Measurements from ENCODE around the gene TRIM31.

The TRIM31 gene

DNA sequence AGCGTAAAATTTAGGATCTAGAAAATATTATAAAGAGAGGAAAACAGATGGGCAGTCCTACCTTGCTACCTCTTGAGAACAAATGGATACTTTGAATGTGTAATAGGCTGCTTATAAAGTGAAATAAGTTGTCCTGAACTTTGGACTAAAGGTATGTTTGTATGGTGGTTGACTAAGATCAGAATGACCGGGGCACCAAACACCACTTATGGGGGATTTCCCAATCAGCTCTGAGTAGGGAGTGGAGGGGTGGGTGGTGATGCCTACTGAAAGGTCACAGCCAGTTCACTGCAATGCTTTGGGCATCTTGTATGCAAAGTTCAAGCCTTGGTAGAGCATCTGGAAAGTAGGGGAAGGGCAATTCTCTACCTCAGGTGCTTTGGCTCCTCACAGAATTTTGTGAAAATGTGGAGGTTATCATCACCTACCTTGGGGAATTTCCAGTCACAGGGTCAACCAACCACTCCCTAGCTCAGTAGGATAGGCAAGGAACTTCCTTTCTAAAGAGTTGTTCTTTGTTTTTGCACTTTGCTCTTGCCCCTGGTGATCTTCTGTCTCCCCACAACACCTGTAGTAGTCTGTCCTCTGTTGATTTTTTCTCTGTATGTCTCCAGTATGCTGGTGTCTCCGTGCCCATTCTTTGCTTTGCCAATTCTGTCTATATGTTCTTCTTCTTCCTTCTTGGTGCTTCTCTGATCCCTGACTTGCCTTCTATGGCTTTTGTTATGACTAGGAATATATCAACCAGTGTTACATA lies at the start of gene TRIM31:
Gene TRIM31 (minus strand): TSS at position 88 of the 757 bp plus-strand sequence. CDS start 285 bp downstream, outside the sequence.
- no peak for DNase-seq

- DNase-seq: no peak
Measured at GRCh38 chr6:30162265-30163089, 49.6 kb upstream of the TRIM31 start.

- DNase-seq: no peak
Measured at GRCh38 chr6:30160785-30161531, 48.1 kb upstream of the TRIM31 start, which contains the start of gene TRIM10. TRIM10 (minus strand) TSS chr6:30161211; CDS start chr6:30160858, 353 bp downstream.

- no peak for DNase-seq
Measured at GRCh38 chr6:30160008-30160784, 47.3 kb upstream of the TRIM31 start.

GRCh38 chr6:30158475-30159040 lies 45.7 kb upstream of the TRIM31 start:
- no peak for DNase-seq

DNA sequence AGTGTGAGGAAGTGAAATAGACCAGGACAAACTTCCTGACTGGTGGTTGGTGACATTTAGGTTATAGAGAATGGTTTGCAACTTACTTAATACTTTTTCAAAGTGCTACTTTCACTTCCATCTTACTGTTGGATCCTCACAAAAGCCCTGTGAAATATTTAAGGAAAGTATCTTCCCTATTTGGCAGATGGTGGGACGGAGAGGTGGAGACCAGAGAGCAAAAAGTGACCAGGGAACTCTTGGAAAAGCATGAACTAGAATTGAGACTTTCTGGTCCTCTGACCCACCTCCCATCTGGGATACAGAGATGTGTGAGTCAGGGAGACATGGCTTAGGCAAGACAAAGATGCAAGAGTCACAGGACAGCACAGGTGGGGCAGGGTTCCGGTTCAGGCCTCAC lies 45.1 kb upstream of the TRIM31 start:
- DNase-seq: no peak

- no peak for DNase-seq
Measured at GRCh38 chr6:30157581-30157980, 44.7 kb upstream of the TRIM31 start.

DNA sequence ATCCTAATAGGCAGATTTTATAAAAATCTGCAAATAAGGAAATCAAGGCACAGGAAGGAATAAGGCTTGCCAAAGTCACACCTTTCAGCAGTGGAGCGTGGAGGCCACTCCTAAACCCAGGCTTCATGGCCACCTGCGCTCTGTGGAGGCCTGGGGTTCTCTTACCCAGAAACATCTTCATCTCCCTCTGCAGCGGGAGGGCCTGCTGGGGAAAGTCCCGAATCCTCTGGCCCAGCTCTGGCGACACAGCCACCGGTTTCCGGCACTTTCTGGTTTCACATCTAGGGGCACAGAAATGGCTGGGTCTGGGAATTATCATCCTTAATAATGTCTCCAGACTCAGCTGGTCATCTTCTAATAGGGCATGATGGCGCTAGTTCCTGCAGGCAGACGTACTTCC lies 43.9 kb upstream of the TRIM31 start:
- DNase-seq: no peak

DNA sequence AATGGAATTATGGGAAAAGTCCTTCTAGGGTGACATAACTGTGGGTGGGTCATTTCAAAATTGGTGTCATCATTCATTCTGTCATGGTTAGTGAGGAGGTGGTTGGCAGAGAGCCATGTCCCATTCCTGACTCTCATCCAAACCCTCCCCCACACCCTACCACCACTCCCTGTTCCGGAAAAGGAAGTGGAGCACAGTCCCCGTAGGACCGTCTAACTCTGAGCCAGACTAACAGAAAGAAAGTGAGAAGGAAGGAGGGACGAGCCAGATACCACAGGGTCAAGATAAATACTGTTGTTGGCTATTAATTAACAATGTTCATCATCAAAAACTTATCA lies 43.3 kb upstream of the TRIM31 start:
- DNase-seq: no peak

DNA sequence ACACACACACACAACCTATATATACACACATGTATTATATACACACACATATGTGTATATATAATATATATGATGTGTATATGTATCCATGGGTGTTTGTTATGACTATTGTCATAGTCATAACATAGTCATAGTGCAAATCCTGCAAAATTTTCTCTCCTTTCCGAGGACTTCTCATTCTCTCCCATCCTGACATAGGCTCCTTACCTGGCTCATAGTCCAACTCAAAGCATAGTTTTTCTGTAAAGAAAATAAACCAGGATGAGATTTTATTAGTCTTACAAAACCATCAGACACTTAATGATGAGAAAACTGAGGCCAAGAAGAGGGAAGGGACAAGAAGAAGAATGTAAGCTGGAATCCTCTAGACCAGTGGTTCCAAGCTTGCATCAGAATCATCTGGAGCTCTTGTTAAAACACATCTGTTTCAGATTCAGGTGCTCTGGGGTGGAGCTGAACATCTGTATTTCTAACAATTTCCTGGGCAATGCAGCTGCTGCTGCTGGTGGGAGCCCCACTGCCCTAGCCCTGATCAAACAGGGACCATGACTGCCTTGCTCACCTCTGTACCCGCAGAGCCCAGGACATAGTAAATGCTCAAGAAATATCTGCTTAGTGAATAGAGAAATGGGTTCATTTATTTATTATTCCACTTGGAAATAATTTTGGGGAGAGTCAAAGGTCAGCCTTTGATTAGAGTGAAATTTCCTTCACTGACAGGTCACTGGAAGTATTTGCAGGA lies 42.8 kb upstream of the TRIM31 start:
- DNase-seq: no peak

DNA sequence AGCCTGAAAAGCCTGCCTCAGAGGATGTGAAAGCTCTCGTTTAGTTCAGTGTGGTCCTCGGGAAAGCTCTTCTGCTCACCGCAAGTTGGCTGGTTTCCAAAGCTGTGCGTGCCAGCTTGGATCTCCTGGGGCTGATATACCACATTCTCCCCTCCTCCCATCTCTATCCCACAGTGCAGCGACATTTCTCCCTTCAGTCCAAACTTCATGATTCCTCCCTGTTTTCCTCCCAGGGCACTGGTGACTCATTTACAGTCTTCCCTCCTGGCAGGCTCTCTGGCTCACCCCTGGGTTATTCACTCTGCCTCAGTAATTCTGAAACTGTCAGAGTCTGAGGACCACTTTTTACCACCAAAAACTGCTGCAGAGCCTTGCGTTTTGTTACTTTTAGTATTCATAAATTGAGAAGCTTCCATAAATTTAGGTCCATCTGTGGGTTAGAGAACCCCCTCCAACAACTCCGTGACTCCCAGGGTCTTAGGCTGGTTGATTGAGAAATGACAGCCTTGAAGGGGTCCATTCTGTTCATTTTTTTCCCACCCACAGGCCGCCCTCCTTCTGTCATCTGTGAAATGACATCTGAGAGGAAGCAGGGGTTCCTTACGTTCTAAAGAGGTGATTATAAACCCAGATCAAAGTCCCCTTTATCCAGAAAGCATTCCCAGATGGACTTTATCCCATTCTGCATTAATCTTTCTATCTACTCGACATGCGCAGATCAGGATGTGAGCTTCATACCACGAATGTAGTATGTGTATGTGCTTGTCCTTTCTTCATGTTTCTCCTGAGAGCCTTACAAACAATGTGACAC lies 42.0 kb upstream of the TRIM31 start:
- DNase-seq: no peak

DNA sequence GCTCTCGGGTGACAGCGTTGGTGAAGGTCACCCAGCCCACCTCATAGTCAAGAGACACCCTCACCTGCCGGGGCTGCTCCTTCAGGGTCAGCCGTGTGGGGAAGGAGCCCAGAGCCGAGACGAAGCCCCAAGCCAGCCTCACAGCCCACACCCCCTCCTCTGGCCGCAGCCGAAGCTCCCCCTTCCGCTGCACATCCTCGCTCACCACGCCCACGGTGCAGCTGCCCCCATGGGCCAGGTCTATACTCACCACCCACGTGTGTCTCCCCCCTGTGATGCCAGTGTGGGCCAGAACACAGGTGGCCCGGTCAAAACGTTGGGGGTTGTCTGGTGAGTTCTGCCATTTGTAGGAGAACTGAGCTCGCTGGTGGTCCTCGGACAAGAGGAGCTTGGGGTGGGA lies 41.2 kb upstream of the TRIM31 start:
- no peak for DNase-seq

- no peak for DNase-seq
Measured at GRCh38 chr6:30152910-30153610, 40.2 kb upstream of the TRIM31 start.

DNA sequence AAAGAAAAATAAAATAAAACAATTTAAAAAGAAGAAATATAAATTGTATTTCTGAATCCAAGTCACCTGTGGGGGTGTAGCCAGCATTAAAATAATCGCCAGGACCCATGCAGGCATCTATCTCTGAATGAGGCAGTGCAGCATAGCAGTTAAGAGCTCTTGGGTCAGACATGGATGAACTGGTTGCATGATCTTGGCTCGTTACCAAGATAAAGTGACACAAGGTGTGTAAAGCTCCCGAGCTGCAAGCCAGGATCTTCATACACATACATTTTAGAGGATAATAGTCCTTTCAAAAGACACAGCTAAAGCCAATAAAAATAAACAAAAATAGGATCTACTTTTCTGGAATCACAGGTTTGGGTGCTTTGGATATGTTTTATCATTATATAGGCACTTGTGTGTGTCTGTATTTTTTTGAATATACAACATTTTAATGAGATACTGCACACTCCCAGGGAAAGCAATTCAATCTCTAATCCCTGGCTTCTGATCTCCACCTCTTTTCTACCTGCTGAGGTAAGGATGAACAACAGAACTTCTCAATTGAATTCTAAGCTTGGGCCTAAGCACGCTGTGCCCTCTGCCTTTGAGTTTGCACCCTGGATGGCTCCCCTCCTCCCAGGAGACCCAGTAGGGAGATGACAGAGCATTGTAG lies 39.3 kb upstream of the TRIM31 start:
- no peak for DNase-seq

- no peak for DNase-seq
Measured at GRCh38 chr6:30151580-30151979, 38.7 kb upstream of the TRIM31 start.

DNA sequence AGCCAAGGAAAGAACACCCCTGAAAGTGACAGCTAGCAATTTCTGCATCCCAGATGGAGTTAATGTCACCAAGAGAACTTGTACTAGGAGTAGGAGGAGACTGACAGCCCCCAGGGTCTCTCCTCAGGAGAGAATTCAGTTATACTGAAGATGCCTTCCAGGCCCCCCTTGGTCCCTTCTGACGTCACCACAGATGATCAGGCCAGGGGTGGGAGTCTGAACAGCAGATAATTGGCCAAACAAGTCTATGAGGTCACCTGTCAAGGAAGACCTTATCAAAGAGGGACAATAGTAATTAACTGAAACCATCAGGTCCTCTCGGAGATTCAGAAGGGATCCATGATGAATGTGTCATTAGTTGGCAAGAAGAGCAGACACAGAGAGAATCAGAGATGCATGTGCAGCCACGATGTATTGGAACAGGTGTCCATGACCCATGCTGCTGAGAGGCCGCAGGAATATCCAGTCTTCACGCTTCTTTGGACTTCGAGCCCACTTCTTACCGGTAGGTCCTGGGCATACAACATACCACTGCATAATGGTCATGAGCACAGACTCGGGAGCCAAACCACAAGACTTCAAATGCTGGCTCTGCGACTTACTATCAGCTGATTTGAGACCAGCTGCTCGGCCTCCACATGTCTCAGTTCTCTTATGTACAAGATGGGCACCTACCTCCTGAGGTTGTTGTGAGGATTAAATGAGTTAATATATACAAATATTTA lies 37.9 kb upstream of the TRIM31 start:
- DNase-seq: no peak

DNA sequence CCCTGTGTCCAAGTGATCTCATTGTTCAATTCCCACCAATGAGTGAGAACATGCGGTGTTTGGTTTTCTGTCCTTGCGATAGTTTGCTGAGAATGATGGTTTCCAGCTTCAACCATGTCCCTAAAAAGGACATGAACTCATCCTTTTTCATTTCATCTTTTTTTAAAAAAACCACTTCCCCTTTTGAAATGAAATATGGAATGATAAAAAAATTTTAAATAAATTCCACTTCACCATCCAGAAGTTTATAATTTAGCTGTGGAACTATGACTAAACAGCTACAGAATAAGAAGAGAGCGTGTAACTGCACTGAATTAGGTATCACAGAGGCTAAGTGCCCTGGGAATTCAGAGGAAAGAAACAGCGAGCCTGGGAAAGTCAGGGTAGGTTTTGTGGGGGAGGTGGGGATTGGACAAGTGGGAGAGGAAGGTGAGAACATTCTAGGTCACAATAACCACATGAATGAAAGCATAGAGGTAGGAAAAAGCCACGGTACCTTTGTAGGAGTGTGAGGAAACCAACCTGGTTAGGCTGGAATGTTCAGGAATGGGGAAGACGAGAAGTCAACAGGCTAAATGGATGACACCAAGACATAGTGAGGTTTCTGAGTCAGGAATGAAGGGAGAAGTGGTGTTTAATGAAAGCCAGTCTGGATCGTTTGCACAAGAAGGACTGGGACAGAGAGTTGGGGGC lies 37.1 kb upstream of the TRIM31 start:
- DNase-seq: no peak

DNA sequence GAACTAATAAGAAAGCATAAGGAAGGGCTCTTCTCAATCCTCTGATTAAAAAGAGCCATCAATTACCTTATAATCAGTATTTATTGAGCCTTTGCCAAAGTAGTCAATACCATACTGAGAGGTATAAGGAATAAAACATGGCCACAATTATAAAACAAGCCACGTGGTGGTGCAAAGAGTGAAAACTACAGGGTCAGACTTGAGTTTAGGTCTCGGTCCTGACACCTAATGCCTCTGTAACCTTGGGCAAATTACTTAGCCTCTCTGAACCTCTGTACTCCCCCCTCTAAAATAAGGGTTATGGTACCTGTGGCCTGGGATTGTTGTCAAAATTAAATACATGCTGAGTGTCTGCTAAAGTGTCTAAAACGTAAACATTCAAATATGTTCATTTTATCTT lies 36.3 kb upstream of the TRIM31 start:
- no peak for DNase-seq
